ENCODE measurements around the gene TMLHE.

TMLHE gene

DNA sequence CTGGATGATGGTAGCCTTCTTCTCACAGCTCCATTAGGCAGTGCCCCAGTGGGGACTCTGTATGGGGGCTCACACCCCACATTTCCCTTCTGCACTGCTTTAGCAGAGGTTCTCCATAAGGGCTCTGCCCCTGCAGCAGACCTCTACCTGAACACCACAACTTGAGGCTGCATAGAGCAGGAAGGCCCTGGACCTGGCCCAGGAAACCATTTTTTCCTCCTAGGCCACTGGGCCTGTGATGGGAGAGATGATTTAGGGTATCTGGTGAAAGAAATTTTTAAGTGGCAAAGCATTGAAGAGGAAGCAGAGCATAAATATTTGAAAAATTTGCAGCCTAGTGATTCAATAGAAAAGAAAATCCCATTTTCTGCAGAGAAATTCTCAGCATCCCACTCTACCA is 171.7 kb downstream of the TMLHE start:
- Histone ChIP-seq H3K36me3 (ENCODE audit: control insufficient read depth, insufficient read depth, low read length) (no peaks in the 10 kb centered on the region), H2AFZ (no peak overlapping the region), H3K79me2 (peaks cover 3% of the 10 kb centered on the region), H3K27me3 (ENCODE audit: control insufficient read depth, insufficient read depth, low read length) (no peaks in the 10 kb centered on the region), H3K27ac (no peak overlapping the region), H3K9me3 (ENCODE audit: control insufficient read depth, low read length) (no peaks in the 10 kb centered on the region), H3K4me3 (ENCODE audit: low read depth, low read length) (no peak overlapping the region), H3K4me1 (no peaks in the 10 kb centered on the region), H3K9ac (no peak overlapping the region), H3K4me2 (ENCODE audit: low read length) (no peak overlapping the region)
- TF ChIP-seq, protein P1, sequence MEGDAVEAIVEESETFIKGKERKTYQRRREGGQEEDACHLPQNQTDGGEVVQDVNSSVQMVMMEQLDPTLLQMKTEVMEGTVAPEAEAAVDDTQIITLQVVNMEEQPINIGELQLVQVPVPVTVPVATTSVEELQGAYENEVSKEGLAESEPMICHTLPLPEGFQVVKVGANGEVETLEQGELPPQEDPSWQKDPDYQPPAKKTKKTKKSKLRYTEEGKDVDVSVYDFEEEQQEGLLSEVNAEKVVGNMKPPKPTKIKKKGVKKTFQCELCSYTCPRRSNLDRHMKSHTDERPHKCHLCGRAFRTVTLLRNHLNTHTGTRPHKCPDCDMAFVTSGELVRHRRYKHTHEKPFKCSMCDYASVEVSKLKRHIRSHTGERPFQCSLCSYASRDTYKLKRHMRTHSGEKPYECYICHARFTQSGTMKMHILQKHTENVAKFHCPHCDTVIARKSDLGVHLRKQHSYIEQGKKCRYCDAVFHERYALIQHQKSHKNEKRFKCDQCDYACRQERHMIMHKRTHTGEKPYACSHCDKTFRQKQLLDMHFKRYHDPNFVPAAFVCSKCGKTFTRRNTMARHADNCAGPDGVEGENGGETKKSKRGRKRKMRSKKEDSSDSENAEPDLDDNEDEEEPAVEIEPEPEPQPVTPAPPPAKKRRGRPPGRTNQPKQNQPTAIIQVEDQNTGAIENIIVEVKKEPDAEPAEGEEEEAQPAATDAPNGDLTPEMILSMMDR (IDR thresholded peaks at IDR 0.05) = no peak

All from parathyroid adenoma (tissue), 2 donors.